Panc1 (cell line): ENCODE results near the gene CMIP.

Experiments
- CTCF ChIP-seq: fragments of 450-650 bp; IDR thresholded peaks from 2 replicates; pipeline ENCODE4 v1.5.1; 2017; ENCODE audit warnings: mild to moderate bottlenecking
- REST ChIP-seq, 2 experiments: IDR thresholded peaks; 2 replicates each; pipeline ENCODE4 v1.6.1; 2011 to 2012; ENCODE audit warnings: low read depth in 2 of 2, control low read depth in 1 of 2, low read length in 1 of 2, mild to moderate bottlenecking in 1 of 2, moderate library complexity in 1 of 2; ENCODE audit not compliant: insufficient read depth in 1 of 2

- TF ChIP-seq REST (IDR thresholded peaks at IDR 0.05; ENCODE audit: insufficient read depth in 1 of 2, low read depth in 2 of 2, low read length in 1 of 2) (no peak), CTCF (no peak)
Measured at GRCh38 chr16:81522108-81522701, 77.6 kb downstream of the CMIP start.
